Tibial artery (tissue), 4 donors: ENCODE data around the gene UGT1A9.

Experiments used
- DNase-seq, 2 donors: peaks; one replicate each; pipeline ENCODE4 v3.0.0-alpha.2; 2019
- H3K27ac ChIP-seq, 2 donors: fragments of 200-600 bp; sonication (generic) in 1 of 2; 1 replicate in 1 of 2; 2 replicates in 1 of 2; pipeline ENCODE4 v1.5.1; 2018 to 2019; ENCODE audit warnings: mild to moderate bottlenecking in 1 of 2
- H3K27me3 ChIP-seq, 2 donors: fragments of 200-600 bp; sonication (generic) in 1 of 2; one replicate each; pipeline versions ENCODE4 v1.5.1 to v1.6.0; 2016 to 2019
- H3K36me3 ChIP-seq, 3 donors: fragments of 200-600 bp; sonication (generic) in 2 of 3; one replicate each; pipeline ENCODE4 v1.5.1; 2016 to 2019; ENCODE audit warnings: mild to moderate bottlenecking in 2 of 3
- H3K4me1 ChIP-seq, 4 donors: fragments of 200-600 bp; sonication (generic) in 2 of 4; 1 replicate in 3 of 4; 2 replicates in 1 of 4; pipeline ENCODE4 v1.5.1; 2016 to 2019
- H3K4me3 ChIP-seq, 2 donors: fragments of 200-600 bp; sonication (generic) in 1 of 2; 1 replicate in 1 of 2; 2 replicates in 1 of 2; pipeline ENCODE4 v1.5.1; 2018 to 2019; ENCODE audit warnings: mild to moderate bottlenecking in 2 of 2
- H3K9me3 ChIP-seq, 3 donors: fragments of 200-600 bp; sonication (generic) in 1 of 3; one replicate each; pipeline ENCODE4 v1.5.1; 2016 to 2019
- intact Hi-C: fragments of 100-400 bp; cut with DNase I; formaldehyde crosslinking; loops from one replicate; pipeline ENCODE4 v1.15.0; 2023; ENCODE audit warnings: low total_unique reads
- TF ChIP-seq, protein P1 (sequence below), 2 experiments: fragments of 200-600 bp in 1 of 2; fragments of 450-650 bp in 1 of 2; IDR thresholded peaks; one replicate each; pipeline ENCODE4 v1.5.1; 2017 to 2019; ENCODE audit warnings: antibody characterized with exemption in 2 of 2, mild to moderate bottlenecking in 1 of 2, moderate library complexity in 1 of 2

Gene UGT1A9

DNA sequence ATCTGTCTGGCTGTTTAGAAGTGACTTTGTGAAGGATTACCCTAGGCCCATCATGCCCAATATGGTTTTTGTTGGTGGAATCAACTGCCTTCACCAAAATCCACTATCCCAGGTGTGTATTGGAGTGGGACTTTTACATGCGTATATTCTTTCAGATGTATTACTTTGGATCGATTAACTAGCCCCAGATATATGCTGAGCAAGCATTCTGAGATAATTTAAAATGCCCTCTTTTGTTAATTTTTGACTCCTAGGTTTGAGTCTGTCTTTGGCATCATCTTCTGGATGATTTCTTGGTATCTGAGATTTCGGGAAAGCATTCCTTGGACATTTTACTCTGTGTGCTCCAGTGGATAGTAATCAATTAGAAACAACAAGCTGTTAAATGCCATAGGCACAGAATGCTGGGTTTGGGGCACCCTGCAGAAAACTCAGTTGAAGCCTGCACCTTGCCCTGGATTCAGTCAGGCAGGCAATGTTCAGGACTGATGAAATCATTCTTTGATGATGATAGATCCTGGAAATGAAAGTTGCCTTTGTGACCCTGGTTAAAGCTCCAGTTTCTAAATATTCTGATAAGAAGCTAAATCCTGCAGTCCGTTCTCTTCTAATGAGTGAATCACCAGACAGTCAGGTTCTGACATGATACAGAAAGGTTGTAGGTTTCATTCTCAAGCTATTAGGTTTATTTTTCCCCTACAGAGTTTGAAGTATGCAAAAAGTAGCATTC is 89.5 kb downstream of the UGT1A9 start:
- no peaks in the 10 kb centered on the region for H3K9me3 ChIP-seq
- no peak overlapping the region for H3K4me3 ChIP-seq
- intact Hi-C loops, result no loop called here
- TF ChIP-seq, protein P1, sequence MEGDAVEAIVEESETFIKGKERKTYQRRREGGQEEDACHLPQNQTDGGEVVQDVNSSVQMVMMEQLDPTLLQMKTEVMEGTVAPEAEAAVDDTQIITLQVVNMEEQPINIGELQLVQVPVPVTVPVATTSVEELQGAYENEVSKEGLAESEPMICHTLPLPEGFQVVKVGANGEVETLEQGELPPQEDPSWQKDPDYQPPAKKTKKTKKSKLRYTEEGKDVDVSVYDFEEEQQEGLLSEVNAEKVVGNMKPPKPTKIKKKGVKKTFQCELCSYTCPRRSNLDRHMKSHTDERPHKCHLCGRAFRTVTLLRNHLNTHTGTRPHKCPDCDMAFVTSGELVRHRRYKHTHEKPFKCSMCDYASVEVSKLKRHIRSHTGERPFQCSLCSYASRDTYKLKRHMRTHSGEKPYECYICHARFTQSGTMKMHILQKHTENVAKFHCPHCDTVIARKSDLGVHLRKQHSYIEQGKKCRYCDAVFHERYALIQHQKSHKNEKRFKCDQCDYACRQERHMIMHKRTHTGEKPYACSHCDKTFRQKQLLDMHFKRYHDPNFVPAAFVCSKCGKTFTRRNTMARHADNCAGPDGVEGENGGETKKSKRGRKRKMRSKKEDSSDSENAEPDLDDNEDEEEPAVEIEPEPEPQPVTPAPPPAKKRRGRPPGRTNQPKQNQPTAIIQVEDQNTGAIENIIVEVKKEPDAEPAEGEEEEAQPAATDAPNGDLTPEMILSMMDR (IDR thresholded peaks at IDR 0.05), result no peak
- no peaks in the 10 kb centered on the region for H3K27me3 ChIP-seq
- H3K27ac ChIP-seq, result no peak overlapping the region
- no peak for DNase-seq
- no peaks in the 10 kb centered on the region for H3K4me1 ChIP-seq
- H3K36me3 ChIP-seq, result no peaks in the 10 kb centered on the region

GRCh38 chr2:233764264-233764663 is 92.6 kb downstream of the UGT1A9 start:
- intact Hi-C loops, result no loop called here
- DNase-seq, result no peak
- H3K27me3 ChIP-seq, result no peaks in the 10 kb centered on the region
- H3K27ac ChIP-seq, result no peak overlapping the region
- TF ChIP-seq, protein P1 (IDR thresholded peaks at IDR 0.05), result no peak
- H3K4me1 ChIP-seq, result no peaks in the 10 kb centered on the region
- no peaks in the 10 kb centered on the region for H3K36me3 ChIP-seq
- no peak overlapping the region for H3K4me3 ChIP-seq
- H3K9me3 ChIP-seq, result no peaks in the 10 kb centered on the region

- H3K36me3 ChIP-seq, result no peaks in the 10 kb centered on the region
- TF ChIP-seq, protein P1 (IDR thresholded peaks at IDR 0.05), result no peak
- no peaks in the 10 kb centered on the region for H3K4me1 ChIP-seq
- no peaks in the 10 kb centered on the region for H3K27me3 ChIP-seq
- H3K9me3 ChIP-seq, result no peaks in the 10 kb centered on the region
- no peak for DNase-seq
- no peak overlapping the region for H3K27ac ChIP-seq
- no peak overlapping the region for H3K4me3 ChIP-seq
- intact Hi-C loops, result no loop called here
Measured at GRCh38 chr2:233764761-233765160, 93.1 kb downstream of the UGT1A9 start.

- TF ChIP-seq, protein P1 (IDR thresholded peaks at IDR 0.05), result no peak
- H3K9me3 ChIP-seq, result no peaks in the 10 kb centered on the region
- H3K27ac ChIP-seq, result no peak overlapping the region
- H3K36me3 ChIP-seq, result no peaks in the 10 kb centered on the region
- no peaks in the 10 kb centered on the region for H3K4me1 ChIP-seq
- DNase-seq, result no peak
- no peak overlapping the region for H3K4me3 ChIP-seq
- intact Hi-C loops, result no loop called here
- no peaks in the 10 kb centered on the region for H3K27me3 ChIP-seq
Measured at GRCh38 chr2:233766416-233766815, 94.7 kb downstream of the UGT1A9 start.

DNA sequence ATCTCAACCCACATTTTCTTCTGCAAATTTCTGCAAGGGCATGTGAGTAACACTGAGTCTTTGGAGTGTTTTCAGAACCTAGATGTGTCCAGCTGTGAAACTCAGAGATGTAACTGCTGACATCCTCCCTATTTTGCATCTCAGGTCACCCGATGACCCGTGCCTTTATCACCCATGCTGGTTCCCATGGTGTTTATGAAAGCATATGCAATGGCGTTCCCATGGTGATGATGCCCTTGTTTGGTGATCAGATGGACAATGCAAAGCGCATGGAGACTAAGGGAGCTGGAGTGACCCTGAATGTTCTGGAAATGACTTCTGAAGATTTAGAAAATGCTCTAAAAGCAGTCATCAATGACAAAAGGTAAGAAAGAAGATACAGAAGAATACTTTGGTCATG is 96.4 kb downstream of the UGT1A9 start:
- TF ChIP-seq, protein P1 (IDR thresholded peaks at IDR 0.05), result no peak
- H3K36me3 ChIP-seq, result no peaks in the 10 kb centered on the region
- intact Hi-C loops, result no loop called here
- H3K9me3 ChIP-seq, result no peaks in the 10 kb centered on the region
- no peaks in the 10 kb centered on the region for H3K4me1 ChIP-seq
- no peak for DNase-seq
- H3K4me3 ChIP-seq, result no peak overlapping the region
- H3K27ac ChIP-seq, result no peak overlapping the region
- H3K27me3 ChIP-seq, result no peaks in the 10 kb centered on the region

GRCh38 chr2:233769260-233769659 is 97.6 kb downstream of the UGT1A9 start:
- H3K9me3 ChIP-seq, result no peaks in the 10 kb centered on the region
- TF ChIP-seq, protein P1 (IDR thresholded peaks at IDR 0.05), result no peak
- H3K4me3 ChIP-seq, result no peak overlapping the region
- no peaks in the 10 kb centered on the region for H3K36me3 ChIP-seq
- no peak for DNase-seq
- no peaks in the 10 kb centered on the region for H3K27me3 ChIP-seq
- intact Hi-C loops, result no loop called here
- no peaks in the 10 kb centered on the region for H3K4me1 ChIP-seq
- no peak overlapping the region for H3K27ac ChIP-seq
